Upper lobe of left lung (tissue), 4 donors: ENCODE results near the gene SNX5.

Experiments
- EP300 ChIP-seq, 4 donors: sonication (generic); formaldehyde crosslinking; IDR thresholded peaks; one replicate each; pipeline ENCODE4 v1.5.1; 2017; ENCODE audit warnings: antibody characterized with exemption in 4 of 4, control low read depth in 2 of 4
- POLR2A ChIP-seq, 4 donors: fragments of 450-650 bp; IDR thresholded peaks; one replicate each; pipeline ENCODE4 v1.5.1; 2016 to 2017; ENCODE audit warnings: antibody characterized with exemption in 4 of 4, mild to moderate bottlenecking in 2 of 4
- POLR2AphosphoS5 ChIP-seq, 2 donors: sonication (generic); formaldehyde crosslinking; IDR thresholded peaks; one replicate each; pipeline ENCODE4 v1.5.1; 2017; ENCODE audit warnings: antibody characterized with exemption in 2 of 2
- TF ChIP-seq, protein P1 (sequence below), 6 experiments: fragments of 450-650 bp in 4 of 6; fragments of 200-600 bp in 2 of 6; sonication (generic) in 2 of 6; IDR thresholded peaks; one replicate each; pipeline ENCODE4 v1.5.1; 2016 to 2019; ENCODE audit warnings: antibody characterized with exemption in 6 of 6

GRCh38 chr20:17934141-17934862 is 34.3 kb downstream of the SNX5 start:
- TF ChIP-seq POLR2A (IDR thresholded peaks at IDR 0.05) (no peak), POLR2AphosphoS5 (IDR thresholded peaks at IDR 0.05) (no peak), EP300 (IDR thresholded peaks at IDR 0.05) (no peak)
- TF ChIP-seq, protein P1, sequence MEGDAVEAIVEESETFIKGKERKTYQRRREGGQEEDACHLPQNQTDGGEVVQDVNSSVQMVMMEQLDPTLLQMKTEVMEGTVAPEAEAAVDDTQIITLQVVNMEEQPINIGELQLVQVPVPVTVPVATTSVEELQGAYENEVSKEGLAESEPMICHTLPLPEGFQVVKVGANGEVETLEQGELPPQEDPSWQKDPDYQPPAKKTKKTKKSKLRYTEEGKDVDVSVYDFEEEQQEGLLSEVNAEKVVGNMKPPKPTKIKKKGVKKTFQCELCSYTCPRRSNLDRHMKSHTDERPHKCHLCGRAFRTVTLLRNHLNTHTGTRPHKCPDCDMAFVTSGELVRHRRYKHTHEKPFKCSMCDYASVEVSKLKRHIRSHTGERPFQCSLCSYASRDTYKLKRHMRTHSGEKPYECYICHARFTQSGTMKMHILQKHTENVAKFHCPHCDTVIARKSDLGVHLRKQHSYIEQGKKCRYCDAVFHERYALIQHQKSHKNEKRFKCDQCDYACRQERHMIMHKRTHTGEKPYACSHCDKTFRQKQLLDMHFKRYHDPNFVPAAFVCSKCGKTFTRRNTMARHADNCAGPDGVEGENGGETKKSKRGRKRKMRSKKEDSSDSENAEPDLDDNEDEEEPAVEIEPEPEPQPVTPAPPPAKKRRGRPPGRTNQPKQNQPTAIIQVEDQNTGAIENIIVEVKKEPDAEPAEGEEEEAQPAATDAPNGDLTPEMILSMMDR (IDR thresholded peaks at IDR 0.05) = no peak
